Measurements from ENCODE around the gene TJP1. TPM values are rescaled to one million over a fixed set of nuclear protein-coding genes. Genes with fewer than 3 reads are reported as not detected.

TJP1 gene
- 73.8 and 78.3 TPM in 2 replicates for total RNA-seq

DNA sequence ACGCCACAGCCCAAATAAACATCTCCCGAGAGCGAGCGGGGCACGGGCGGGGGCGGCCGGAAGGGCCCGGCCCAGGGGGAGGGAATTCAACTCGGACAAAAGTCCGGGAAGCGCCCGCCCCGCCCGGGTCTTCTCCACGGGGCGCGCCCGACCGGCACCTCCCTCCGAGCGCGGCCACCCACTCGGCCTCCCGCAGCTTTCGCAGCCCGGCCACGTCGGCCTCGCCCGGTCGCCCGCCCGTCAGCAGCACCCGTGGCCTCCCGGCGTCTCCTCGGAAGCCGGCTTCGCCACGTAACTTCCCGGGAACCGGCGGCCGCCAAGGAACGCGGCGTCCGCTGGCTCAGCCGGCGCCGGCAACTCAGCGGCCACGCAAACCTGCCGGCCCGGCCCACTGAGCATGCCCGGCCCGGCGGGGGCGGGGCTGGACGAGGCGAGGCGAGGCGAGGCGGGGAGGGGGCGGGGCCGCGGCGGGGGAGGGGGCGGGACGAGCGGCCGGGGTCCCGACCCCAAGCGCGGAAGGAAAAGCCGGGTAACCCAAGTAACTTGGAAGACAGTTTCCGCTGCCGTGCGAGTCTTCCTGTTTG lies at the start of gene TJP1:
TSS of gene TJP1 (minus strand) at position 369 of the 584 bp plus-strand sequence. CDS start 440 bp downstream, outside the sequence.

